ENCODE measurements around the gene IQCC.

The IQCC gene

DNA sequence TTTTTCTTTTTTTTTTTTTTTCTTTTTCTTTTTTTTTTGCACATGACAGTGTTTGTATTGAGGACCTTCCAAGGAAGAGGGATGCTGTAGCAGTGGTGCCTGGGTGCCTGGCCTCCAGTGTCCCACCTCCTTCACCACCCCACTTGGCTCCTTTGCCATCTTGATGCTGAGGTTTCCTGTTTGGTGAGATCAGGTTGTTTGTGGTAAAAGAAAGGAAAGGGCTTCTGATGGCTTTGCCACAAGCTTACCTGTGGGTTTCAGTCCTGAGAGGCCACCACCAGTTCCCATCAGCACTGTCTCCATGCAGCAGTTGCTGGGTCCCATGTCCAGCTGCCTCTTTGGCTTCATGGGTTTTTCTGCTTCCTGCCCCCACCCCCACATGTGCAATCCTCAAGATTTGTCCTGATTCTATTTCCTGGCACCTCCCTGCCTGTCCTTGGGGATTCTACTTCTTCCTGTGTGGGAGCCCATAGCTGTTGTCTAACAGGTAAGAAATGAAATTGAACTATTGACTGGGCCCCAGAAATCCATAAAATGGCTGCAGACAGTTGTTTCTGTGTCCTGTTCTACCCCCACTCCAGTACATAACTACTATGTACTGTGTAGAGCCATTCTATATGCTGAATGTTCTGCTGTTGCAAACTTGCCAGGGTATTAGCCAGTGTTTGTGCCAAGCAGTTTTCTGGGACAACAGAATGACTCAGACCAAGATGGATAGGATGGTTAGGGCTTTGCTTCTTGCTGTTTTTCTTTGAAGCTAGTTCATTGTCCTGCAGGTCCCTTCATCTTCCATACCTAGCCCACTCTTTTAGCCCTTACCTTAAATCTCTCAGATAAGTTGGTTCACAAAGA lies 9.3 kb upstream of the IQCC start:
- no peak for DNase-seq

DNA sequence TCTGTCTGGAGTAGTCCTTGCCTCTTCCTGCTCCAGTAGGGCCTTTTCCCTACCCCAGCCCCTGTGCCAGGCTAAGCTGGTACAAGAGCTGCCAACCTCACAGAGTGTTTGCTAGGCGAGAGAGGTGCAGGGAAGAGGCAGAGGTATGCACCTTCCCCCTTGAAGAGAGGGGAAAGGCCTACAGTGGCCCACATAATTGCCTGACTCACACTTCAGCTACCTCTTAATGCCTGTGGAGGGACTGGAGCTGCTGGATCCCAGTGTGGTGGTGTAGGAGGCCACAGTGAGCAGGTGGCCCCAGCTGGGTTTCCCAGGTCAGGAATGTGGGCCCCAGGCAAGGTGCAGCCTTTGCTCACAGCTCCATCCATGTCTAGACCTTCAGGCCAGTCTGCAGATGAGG lies 8.4 kb upstream of the IQCC start:
- DNase-seq, result no peak

DNA sequence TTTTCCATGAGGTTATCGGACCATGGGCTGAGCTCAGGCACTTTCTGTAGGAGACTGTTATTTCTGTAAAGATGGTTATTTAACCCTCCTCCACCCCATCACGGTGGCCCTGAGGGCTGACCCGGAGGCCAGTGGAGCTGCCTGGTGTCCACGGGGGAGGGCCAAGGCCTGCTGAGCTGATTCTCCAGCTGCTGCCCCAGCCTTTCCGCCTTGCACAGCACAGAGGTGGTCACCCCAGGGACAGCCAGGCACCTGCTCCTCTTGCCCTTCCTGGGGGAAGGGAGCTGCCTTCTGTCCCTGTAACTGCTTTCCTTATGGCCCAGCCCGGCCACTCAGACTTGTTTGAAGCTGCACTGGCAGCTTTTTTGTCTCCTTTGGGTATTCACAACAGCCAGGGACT lies 7.6 kb upstream of the IQCC start:
- no peak for DNase-seq

DNA sequence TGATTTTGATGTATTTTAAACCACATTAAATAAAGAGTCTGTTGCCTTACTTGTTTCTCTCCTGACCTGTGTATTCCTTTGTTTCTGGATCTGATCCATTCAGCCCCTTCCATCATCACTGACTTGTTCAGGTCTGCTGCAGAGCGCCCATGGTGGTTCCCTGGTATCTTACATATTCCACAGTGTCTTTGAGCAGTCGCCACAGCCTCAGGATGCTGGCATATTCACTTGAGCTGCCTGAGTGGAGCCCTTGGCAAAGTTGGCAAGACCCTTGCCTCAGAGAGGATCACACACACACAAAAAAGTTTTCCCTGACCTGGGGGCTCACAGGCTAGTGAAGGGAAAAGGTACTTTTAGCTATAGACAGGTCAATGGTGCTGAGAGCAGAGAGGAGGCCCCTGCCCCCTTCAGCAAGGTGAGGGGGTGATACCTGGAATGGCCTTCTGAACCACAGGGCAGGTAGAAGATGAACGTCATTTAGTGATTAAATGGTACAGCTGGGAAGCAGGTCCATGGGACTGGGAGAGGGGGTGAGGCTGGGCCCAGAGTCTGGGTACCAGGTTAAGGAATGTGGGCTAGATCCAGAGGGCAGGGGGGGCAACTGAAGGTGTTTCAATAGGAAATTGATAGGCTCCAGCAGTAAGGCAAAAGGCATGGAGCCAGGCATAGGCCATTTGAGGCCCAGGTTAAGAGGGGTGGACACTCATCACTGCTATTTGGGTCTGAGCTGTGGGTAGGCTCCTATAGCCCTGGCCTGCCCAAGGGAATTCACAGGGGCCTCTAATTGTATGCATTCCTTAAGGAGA lies 7.0 kb upstream of the IQCC start:
- no peak for DNase-seq

DNA sequence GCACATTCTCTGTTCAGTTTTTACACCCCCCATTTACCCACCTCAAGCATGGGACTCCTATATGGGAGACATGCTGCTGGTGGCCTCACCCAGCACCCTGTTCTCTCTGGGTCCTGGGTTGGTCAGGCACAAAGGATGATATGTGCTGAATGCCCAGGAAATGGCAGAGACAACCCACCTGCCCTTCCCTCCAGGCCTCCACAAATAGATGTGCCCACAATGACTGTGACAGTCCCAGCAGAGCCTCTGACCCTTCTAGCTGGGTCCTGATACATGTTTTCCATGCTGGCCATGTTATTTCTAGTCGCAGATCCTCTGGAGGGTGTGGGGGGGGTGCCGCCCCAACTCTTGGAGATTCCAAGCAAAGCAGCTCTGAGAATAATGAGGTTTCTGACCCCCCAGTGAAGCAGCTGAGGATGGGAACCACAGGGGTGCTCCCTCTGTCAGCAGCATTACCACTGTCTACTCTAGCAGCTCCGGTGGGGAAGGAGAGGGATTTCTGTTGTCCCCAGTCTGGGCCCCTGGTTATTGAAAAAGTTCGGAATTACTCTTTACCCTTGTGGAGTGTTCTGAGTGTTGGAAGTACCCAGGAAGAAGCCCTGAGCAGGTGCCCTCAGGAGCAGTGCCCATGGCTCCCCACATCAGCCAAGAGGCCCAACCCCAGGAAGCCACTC lies 6.3 kb upstream of the IQCC start:
- no peak for DNase-seq

DNA sequence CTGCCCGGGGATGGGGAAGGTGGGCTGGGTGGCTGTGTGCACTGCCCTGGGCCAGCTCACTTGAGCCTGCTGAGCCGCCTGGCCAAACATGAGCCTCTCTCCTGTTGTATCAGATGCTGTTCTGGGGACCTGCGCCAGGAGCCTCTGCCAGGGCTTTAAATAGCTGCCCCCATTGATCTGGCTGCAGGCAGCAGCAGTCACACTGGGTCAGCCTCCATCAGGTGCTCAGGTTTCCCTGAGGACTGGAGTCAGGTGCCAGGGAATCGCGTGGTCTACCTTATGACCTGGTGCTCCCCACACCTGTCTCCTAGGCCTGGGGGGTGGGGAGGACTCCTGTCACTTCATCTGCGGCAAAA lies 5.8 kb upstream of the IQCC start:
- DNase-seq, result no peak

DNA sequence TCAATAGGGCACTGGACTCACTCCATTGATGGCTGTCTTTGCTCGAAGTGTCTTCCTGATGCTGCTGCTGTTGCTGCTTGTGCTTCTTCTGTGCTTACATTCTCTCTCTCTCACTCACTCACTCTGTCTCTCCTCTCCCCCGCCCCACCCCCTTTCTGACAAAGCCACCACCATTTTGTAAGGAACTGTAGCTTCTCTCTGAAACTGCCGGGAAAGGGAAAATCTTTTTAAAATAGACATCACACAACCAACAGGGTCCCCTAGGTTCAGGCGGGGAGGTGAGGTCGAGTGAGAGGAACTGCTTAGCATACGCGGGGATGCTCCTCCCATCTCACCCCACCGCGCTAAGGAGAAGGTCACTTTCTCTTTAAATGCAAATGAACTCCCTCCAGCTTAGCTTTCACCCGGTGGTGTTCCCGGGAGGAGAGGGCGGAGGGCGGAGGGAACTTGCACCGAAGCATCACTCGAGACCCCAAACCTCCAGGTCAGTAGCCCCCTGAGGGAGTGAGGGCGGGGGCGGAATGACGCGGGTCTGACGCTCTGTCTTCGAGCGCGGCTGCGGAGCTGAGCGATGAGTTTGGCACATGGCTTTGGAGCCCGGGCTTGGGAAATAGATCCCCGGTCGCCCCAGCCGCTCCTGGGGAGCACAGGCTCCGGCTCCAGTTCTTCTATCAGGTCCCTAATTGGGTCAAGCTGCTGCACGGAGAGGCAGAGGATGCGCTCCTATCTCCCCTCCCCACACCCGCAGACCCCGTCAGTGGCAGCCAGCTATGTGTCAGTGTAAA lies 5.1 kb upstream of the IQCC start, which contains the start of gene CCDC28B:
TSS of gene CCDC28B (plus strand) at position 370 of the 785 bp plus-strand sequence. CDS start 1,341 bp downstream, outside the sequence.
- peak in 1 of 2 experiments; percentile 45 for DNase-seq

DNA sequence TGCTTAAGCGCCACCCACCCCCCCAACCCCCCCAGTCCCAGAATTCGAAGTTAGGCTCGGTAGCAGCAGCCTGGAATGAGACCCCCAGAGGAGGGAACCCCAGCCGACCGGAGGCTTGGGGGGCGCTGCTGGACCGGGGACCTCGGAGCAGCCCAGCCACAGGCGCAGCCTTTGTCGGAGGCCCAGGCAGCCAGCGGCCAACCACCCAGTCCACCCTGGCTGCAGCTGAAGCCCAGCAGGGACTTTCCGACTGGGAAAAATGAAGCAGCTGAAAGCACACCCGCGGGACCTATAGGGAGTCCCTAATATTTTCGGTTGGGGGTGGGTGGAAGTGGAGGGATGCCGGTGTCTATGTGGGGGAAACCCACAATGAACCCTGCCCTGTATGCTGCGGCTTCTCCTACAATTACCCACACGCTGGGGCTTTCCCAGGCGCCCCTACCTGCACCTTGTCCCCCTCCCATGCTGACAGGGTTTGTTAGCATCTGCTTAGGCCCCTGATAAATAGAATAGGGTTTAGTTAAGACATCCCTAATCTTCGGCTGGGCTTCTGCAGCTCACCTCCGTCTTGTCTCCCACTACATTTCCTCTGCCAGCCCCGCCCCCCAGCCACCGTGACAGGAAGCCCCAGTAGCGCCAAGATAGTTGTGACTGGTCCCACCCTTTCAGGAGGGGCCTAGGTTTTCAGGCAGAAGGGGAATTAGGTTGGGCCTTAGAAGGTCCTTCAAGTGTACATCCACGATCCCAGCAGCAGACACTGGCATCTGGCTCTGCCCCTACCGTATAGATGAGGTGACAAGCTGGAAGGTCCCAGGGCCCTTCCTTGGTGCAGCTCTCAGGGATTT lies 4.2 kb upstream of the IQCC start:
- no peak for DNase-seq

DNA sequence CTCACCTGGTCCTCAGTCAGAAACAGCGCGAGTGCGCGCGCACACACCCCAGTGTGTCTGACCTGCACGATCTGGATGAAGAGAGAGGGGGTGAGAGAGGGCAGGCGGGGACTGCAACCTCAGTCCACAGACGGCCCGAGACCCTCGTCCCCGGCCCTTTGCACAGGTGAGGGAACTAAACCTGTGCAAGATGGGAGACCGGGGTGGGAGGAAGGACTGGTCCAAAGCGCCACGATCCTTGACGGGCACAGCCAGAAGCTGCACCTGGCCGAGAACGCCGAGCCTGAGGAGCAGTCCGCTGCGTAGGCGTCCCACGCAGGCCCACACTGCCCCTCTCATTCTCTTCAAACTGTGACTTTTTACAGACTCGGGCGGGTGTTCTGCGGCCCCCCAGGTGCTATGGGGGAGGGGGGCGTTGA lies 519 bp upstream of the IQCC start:
- no peak for DNase-seq

DNA sequence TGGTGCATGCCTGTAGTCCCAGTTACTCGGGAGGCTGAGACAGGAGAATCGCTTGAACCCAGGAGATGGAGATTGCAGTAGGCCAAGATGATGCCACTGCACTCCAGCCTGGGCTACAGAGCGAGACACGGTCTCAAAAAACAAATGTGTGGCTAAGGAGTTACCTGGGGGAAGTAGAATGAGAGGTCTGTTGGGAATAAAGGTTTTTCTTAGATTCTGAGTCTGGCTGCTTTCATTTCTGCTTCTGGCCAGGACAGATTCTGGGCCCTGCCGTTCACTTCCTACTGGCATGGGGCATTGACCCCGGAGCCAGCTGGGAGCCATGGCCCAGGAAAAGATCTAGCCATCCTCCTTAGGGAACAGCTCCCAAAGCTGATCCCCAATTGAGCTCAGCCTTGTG lies 3.0 kb downstream of the IQCC start:
- no peak for DNase-seq

DNA sequence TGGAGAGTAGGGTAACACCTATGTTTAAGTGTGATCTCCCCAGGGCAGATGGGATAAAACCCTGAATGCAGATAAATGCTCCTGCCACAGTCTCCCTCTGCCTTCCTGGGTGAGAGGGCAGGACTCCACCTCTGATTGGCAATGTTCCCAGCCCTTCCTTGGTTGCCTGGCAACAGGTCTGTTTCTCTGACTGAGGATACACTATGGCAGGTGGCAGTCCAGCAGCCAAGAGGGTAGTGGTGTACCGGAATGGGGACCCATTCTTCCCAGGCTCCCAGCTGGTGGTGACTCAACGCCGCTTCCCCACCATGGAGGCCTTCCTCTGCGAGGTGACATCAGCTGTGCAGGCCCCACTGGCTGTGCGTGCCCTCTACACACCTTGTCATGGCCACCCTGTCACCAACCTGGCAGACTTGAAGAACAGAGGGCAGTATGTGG lies 3.4 kb downstream of the IQCC start, which contains the start of gene DCDC2B:
TSS of gene DCDC2B (plus strand) at position 199 of the 438 bp plus-strand sequence. CDS start at position 204, 5 bp downstream.
- DNase-seq, result peak in 1 of 2 experiments; percentile 27

DNA sequence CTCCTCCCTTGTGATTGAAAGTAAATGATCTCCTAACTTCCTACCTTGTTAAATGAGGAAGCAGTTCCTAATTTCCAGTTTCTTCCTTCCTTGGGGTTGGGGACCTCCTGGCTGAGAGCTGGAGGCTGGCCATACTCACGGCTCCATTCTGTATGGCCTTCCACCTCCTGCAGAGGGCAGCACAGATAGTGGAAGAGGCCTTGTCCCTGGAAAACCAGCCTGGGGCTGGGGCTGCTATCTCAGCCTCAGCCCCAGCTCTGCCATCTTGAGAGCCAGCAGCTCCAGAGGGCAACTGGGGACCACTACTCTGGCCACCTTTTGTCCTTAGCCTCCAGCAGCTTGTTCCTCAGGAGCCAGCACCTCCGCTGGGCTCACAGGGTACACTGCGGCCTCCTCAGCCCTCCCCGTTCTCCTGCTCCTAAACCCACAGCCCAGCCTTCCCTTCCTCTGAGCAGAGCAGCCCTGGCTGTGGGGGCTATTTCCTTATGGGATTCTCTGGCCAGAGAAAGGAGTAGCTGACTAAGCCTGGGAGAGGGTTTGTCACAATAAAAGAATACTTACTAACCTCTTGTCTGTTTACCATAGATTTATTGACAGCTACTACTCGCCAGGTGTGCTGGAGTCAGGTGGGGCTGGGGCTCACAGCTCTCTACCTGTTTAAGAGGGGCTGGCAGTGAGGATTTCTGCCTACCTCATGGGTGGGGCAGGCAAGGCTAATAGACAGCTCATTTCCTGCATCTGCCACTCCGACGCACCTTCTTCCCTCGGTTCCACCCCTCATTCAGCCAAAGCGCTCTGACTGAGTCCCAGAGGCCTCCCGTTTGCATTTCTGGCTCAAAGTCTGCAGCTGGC lies 10.4 kb downstream of the IQCC start:
- DNase-seq, result peak; percentile 34 to 48

DNA sequence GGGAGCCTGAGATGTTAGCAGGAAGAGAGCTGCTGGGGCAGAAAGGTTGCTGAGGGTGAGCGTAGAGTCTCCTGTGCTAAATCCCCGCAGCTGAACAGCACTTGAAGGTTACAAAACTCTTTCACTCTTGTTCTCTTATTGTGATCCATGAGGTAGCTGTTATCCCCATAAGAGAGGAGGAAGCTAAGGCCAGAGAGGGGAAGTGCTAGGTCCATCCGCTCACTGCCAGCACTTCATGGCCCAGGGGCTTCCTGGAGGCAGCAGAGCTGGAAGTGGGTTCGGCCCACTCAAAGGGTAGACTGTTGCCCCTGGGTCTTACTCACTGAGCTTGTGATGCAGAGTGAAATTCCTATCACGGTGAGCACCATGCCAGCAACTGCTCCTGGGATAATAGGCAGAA lies 11.1 kb downstream of the IQCC start:
- no peak for DNase-seq

DNA sequence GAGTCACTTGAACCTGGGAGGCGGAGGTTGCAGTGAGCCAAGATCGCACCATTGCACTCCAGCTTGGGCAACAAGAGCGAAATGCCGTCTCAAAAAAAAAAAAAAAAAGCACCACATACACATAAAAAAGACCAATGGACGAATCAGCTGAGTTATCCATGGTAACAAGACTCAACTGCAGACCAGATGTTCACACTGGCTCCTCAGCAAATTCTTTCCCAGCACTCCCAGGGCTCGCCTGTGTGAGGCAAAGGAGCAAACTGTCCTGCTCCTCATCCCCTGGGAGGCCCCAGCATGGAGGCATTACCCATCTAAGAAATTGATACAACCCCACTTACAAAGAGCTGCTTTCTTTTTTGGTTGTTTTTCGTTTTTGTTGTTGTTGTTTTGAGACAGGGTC lies 13.6 kb downstream of the IQCC start:
- no peak for DNase-seq

DNA sequence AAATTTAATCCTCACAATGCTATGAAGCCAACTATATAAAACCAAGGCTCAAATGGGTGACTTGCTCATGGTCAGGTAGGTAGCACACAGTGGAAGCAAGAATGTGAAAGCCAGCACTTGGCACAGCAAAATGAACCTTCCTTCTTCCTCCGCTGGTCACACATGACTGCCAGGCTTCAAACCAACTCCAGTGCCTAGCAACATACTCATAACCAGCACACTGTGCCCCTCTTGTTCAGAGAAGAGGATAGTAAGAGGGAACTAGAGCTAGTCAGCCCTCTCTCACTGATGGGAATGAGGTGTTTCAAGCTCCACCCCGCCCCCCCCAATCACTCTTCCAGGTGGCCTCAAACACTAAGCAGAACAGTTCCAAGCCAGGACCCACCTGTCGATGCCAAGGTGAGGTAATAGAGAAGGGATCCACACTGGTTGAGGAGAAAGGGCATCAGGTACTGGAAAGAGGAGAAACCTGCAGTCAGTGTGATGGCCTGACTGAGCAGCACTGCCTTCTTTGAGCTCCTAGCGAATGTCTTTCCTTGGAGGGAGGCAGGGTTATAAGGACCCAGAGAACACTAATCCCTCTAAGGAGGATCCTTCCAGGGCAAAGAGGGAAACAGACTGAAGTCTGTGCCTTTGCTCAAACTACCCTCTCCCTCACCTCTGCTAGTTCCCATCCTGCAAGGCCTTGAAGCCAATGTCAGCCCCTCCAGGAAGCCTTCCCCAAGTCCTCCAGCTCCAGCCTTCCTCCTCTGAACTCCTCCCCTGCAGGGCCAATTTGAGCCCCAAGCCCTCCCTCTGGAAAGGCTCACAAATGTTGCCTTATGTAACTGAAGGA lies 15.5 kb downstream of the IQCC start:
- DNase-seq, result no peak

DNA sequence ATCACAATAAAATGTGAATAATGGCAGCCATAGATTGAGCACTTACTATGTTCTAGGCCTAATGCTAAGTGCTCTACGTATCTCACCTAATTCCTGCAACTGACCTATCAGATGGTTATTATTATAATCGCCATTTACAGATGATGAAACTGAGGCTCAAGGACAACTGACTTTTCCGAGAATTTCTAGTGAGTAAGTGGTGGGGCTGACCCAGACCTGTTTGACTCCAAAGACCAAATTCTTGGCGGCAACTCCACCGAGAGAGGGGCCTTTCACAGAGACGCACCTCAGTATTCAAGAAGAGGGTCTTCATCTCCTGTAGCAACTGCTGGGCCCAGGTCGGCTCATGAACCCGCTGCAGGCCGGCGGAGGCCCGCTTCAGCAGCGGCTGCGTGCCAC lies 16.1 kb downstream of the IQCC start:
- DNase-seq, result no peak

DNA sequence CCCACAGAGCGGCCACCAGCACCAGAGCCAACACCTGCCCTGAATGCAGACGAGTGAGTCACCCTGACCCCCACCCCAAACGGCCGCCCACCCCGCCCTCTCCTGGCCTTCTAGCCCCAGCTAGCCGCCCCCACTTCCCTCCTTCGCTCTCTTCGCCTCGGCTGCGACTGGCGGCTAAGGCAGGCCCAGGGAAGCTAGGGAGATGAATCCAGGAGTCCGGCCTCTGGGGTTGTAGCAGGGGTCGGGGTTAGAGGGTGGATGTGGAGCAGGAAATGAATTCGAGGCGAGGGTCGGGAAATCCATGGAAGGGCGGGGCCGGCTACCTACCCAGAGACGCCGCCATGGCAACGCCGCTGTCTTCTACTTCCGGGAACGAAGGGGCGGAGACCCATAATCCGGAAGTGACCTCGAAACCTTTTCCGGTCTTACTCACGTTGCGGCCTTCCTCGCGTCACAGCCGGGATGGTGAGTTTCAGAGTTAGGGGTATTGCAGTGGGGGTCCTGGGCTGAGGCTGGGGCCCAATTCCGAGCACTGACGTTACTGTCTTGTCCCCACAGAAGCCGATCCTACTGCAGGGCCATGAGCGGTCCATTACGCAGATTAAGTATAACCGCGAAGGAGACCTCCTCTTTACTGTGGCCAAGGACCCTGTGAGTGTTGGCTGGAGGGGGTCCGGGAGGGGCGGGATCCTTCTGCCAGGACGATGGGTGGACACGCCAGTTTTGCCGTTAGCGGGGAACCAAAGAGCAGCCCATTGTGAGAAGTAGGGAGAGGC lies 16.7 kb downstream of the IQCC start, which contains the start of the genes EIF3I and TMEM234:
TSS of gene EIF3I (plus strand) at position 428 of the 776 bp plus-strand sequence. CDS start at position 463, 35 bp downstream.
TSS of gene TMEM234 (minus strand) at position 374 of the 776 bp plus-strand sequence. CDS start at position 343, 31 bp downstream.
- DNase-seq, result peak; percentile 39 to 80

DNA sequence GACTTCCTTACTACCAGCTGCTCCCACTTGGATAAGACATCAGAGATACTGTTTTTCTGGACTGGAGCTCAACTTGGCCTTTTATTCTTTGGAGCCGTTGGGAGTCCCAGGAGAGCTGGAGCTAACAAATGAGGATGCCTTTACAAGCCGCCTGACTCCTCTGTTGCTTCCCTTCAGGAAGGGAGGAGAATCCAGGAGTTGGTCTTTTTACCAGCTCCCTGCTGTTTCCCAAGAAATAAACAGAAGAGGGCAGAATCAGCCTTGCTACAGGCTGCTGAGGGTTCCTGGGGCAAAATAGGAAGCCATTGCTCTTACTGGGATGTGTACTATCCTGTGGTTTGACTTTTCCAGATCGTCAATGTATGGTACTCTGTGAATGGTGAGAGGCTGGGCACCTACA lies 18.2 kb downstream of the IQCC start:
- no peak for DNase-seq

All from SW 1271 (cell line).